ENCODE results near the gene DGKE.

Gene DGKE

GRCh38 chr17:56892333-56892732, 58.4 kb downstream of the DGKE start:
- no peak for DNase-seq

GRCh38 chr17:56893503-56893902, 59.6 kb downstream of the DGKE start:
- no peak for DNase-seq

- no peak for DNase-seq
Measured at GRCh38 chr17:56894859-56895455, 61.0 kb downstream of the DGKE start.

DNA sequence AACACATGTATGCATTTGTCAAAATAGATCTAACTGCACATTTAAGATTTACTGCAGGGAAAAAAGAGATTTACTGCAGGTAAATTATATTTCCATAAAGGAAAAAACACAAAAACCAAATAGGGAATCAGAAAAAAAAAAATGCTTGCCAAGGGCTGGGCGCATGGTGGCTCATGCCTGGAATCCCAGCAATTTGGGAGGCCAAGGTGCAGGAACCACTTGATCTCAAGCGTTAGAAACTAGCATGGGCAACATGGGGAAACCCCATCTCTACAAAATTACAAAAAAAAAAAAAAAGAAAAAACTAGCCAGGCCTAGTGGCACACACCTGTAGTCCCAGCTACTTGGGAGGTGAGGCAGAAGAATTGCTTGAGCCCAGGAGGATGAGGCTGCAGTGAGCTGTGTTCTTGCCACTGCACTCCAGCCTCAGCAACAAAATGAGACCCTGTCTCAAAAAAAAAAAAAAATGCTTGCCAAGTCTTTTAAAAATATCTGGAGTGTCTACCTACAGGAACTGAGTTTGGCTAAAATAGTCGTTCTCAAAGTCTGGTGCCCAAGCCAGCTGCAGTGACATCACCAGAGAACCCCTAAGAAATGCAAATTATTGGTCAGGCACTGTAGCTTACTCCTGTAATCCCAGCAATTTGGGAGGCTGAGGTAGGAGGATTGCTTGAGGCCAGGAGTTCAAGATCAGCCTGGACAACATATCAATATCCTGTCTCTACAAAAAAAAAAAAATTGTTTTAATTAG, 62.4 kb downstream of the DGKE start:
- no peak for DNase-seq

DNA sequence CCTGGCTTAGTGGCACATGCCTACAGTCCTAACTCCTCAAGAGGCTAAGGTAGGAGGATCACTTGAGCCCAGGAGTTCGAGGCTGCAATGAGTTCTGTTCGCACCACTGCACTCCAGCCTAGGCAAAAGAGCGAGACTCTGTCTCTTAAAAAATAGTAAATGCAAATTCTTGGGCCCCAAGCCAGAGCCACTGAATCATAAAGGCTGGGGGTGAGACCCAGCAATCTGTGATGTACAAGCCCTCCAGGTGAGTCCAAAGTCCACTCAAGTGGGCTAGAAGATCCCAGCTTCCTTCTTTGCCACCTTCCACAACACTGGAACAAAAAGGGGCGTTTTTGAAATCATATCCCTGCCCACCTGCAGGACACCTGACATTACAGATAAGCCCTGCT, 63.0 kb downstream of the DGKE start:
- DNase-seq, result no peak

- DNase-seq, result no peak
Measured at GRCh38 chr17:56897646-56898424, 63.9 kb downstream of the DGKE start.

DNA sequence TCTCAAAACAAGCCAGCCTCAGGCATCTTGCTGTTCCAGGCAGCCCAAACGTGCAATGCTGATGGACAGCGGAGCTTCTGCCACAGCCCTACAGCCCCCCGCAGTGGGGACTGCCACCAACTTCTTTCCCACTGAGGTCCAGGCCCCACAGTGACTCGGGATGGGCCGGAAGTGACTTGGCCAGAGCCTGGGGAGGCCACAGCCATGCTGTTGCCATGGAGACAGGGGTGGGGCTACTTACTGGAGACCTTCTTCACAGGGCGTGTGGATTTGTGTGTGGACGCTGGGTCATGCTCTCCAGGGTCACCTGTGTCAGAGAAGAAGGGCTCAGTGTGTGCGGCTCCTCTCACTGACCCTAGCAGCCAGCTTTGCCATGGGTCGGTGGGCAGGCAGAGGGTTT, 64.9 kb downstream of the DGKE start:
- no peak for DNase-seq

- DNase-seq, result no peak
Measured at GRCh38 chr17:56899403-56899802, 65.5 kb downstream of the DGKE start.

GRCh38 chr17:56902348-56902747, 68.4 kb downstream of the DGKE start:
- no peak for DNase-seq

- no peak for DNase-seq
Measured at GRCh38 chr17:56903560-56903959, 69.6 kb downstream of the DGKE start.

DNA sequence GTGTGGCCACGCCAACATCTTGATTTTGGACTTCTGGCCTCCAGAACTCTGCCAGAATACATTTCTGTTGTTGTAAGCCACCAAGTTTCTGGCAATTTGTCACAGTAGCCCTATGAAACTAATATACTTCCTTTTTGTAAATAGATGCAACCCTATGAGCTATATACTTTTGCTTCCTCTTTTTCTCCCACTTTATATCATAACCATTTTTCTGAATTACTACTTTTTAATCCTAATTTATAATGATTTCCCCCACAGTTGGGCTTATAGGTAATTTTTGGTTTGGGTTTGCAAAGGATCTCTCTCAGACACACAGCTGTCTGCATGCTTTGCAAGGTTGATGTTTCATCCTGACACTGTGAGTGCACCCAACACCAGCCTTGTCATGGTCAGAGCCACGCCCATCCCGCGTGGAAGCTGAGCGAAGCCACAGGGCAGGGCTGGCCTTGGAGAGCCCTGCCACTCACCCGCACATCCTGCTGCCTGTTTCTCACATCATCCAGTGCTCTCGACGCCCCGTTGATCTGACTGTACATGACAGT, 74.1 kb downstream of the DGKE start:
- DNase-seq, result no peak

- DNase-seq, result no peak
Measured at GRCh38 chr17:56909742-56910508, 76.0 kb downstream of the DGKE start.

- no peak for DNase-seq
Measured at GRCh38 chr17:56910509-56911235, 76.7 kb downstream of the DGKE start.

- DNase-seq, result no peak
Measured at GRCh38 chr17:56912105-56912999, 78.4 kb downstream of the DGKE start.

DNA sequence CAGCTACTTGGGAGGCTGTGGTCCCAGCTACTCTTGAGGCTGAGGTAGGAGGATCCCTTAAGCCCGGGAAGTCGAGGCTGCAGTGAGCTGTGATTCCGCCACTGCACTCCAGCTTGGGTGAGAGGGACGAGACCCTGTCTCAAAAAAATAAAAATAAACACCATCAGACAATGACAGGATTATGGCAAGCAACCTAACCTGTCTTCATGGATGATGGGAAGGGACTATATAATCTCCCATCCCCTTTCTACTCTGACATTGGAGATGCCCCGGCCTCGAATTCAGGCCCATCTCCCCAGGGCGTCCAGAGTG, 79.0 kb downstream of the DGKE start:
- no peak for DNase-seq

DNA sequence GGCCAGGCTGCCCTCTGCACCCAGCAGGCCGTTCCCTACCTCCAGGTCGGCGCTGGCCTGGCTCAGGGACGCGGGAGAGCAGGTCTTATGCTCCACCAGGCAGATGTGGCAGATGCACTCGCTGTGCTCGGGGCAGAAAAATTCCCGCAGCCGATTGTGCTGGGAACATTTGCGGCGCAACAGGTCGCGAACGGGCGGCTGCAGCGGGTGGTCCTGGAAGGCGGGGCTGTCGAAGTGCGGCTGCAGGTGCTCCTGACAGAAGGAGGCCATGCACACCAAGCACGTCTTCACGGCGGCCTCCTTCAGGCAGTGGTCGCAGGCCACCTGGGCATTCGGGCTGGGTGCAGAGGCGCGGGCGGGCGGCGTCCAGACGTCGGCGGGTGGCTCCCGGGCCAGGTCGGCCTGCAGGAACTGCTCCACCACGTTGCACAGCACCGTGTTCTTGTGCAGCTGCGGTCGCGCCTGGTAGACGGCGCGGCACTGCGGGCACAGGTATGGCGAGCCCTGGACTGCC, 79.5 kb downstream of the DGKE start:
- peak in 1 of 2 donors; percentile 42 for DNase-seq

DNA sequence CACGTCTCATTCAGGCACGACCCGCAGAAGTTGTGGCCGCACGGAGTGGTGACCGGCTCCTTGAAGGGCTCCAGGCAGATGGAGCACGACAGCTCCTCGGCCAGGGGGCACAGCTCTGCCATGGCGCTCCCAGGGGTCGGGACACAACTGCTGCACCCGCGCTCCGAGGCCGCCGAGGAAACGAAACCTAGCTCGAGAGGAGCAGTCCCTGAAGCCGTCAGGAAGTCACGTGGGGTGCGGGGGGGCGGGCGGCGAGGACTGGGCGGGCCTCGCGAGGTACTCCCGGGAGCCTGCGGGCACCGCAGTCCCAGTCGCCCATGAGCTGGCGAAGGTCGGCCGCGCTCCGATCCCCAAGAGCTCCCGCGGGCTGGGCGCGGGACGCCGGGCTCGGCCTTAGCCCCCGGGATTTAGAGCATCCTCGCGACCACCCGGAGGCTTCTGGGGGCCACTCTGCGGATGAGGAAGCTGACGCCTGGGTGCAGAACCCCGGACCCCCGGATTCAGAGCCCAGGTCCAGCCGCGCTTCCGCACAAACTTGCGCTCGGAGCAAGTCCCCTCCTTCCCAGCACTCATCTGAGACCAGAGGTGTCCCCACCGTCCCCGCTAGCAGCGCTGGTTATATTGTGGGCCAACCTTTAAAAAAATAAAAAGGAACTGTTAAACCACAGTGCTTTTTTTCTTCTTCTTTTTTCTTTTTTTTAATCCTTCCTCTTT, 80.1 kb downstream of the DGKE start, which contains the start of gene TRIM25:
Gene TRIM25, minus strand, starts transcription at position 183 of the 714 bp plus-strand sequence. Its CDS starts 61 bp downstream, at position 122.
- peak; percentile 56 to 63 for DNase-seq

DNA sequence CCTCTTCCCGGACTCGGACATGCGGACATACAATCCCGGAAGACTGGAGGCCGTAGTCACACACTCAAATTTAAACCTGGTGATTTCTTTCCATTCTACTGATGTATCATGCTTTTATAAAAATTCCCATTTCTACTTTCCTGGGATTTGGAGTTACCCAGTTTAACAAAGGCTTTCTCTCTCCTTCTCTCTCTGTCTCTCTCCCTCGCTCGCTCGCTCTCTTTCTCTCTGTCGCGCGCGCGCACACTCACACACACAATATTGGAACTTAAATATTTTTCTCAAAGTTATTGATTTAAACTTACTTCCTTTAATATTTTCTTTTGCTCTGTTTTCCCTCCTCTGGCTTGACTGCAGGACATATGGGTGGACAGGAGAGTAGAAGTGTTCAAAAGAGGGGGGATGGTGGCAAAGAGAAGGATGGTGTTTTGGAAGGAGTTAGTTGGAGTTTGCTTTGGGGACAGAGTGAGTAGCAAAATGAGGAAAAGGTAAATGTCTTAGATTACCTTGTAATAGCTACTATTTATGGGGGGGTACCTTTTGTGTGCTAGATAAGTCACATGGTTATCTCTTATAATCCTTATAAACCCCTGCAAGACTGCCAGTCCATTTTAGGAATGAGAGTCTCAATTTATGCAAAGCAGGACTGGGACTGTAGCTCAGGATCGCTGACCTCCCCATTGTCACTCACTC, 80.8 kb downstream of the DGKE start:
- DNase-seq, result peak in 1 of 2 donors; percentile 30

DNA sequence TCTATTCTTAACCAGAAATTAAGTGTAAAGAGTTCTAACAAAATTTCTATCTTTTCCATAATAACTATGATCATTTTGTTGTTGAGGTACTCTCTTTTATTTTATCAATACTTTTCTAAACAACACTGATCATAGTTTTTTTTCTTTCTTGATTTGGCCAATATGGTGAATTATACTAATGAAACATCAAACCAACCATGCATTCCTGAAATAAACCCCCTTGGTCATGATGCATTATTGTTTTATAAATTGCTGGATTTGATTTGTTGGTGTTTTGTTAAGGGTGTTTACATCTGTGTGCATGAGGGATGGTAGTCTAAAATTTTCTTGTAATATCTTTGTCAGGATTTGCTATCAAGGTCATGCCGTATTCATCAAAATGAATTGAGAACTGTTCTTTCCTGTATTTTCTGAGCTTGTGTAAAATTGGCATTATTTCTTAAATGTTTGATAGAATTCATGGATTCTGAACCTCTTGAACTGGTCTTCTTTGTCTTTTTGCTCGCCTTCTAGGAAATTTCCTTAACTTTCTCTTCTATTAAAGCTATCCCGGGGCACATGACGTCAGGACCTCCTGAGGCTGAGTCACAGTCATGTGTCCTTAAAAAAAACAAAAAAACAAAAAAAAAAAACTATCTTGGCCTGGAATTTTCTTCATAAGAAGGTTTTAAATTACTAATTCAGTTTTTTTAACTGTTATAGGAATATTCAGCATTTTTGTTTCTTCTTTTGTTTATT, 83.8 kb downstream of the DGKE start:
- no peak for DNase-seq

Measured in hippocampal formation (tissue), 2 donors.